ENCODE data around the gene GLRA3.

- TF ChIP-seq, protein P1, sequence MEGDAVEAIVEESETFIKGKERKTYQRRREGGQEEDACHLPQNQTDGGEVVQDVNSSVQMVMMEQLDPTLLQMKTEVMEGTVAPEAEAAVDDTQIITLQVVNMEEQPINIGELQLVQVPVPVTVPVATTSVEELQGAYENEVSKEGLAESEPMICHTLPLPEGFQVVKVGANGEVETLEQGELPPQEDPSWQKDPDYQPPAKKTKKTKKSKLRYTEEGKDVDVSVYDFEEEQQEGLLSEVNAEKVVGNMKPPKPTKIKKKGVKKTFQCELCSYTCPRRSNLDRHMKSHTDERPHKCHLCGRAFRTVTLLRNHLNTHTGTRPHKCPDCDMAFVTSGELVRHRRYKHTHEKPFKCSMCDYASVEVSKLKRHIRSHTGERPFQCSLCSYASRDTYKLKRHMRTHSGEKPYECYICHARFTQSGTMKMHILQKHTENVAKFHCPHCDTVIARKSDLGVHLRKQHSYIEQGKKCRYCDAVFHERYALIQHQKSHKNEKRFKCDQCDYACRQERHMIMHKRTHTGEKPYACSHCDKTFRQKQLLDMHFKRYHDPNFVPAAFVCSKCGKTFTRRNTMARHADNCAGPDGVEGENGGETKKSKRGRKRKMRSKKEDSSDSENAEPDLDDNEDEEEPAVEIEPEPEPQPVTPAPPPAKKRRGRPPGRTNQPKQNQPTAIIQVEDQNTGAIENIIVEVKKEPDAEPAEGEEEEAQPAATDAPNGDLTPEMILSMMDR (IDR thresholded peaks at IDR 0.05 in 4 of 5, conservative IDR thresholded peaks at IDR 0.05 in 1 of 5) = no peak
- no peak for TF ChIP-seq POLR2A (IDR thresholded peaks at IDR 0.05)
Observed at GRCh38 chr4:174835536-174835935, 6.5 kb upstream of the GLRA3 start.
